Measurements from ENCODE around the gene REEP1.

REEP1 gene

DNA sequence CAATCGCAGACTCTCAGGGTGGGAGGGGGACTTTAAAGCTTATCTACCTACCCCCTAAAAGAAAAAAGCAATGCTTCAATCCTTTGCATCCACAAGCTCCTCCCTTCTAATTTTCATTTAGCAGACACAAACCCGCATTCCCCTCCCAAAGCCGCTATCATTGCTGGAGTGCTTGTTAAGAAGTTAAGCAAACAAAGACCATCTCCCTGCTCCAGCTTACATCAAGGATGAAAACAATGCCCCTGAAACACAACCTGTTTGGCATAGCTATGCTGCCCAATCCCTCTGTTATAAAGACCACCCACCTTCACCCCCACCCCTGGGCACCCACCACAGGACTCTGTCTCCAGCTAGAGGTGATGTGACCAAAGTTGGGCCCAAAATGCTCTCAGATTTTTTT is 33.0 kb downstream of the REEP1 start:
- DNase-seq: no peak

- DNase-seq: peak; percentile 32
Observed at GRCh38 chr2:86302320-86302719, 35.1 kb downstream of the REEP1 start.

- no peak for DNase-seq
Observed at GRCh38 chr2:86301711-86302202, 35.7 kb downstream of the REEP1 start.

DNA sequence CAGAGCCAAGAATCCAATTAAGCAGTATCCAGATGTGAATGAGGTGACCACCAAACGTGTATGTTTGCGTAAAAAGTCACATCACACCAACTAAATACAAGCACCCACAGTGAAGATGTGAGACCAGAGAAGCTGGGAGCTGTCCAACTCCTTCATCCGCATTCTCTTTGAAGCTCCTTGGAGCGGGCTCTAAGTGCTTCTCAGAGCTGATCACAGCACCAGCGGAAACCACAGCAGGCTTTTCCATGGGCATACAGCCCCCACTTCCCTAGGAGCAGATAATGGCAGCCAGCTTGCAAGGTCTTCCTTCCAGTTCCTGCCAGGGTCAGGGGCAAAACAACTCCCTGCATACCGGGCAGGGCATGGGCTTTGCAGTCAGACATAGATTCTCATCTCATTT is 36.4 kb downstream of the REEP1 start:
- DNase-seq: no peak

- DNase-seq: no peak
Observed at GRCh38 chr2:86300496-86300895, 36.9 kb downstream of the REEP1 start.

GRCh38 chr2:86298411-86299390 is 38.7 kb downstream of the REEP1 start:
- no peak for DNase-seq

DNA sequence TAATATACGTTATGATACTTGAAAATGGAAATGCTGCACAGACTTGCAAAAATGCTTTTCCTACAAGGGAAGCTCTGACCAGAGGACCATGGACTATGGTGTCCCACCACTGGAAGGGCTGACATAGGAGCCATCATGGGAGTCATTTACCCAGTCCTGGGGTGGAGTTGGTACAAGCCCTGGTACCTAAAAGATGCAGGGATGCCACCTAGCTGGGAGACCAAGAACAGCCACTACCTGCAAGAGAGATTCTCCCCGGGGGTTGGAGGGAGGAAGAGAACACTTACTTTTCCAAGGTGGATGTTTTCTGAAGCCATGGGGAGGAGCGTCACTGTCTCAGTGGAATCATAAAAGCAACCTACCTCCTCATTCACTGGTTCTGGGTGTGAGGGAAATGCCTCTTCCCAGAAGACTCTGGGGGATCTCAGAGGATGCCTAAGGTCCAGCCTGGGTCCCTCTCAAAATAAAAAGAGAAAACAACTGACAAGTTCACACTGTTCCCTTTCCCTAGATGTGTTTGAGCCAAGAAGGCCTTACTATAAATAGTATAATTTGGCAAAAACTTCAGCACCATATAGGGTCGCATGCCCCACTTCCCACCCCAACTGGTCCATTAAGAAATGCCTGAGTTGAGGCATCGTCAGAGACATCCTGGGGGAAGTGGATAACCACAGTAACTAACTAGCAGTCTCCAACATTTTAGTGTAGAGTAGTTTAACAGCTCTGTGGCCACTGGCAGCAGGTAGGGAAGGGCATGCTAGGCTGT is 39.9 kb downstream of the REEP1 start:
- no peak for DNase-seq

DNA sequence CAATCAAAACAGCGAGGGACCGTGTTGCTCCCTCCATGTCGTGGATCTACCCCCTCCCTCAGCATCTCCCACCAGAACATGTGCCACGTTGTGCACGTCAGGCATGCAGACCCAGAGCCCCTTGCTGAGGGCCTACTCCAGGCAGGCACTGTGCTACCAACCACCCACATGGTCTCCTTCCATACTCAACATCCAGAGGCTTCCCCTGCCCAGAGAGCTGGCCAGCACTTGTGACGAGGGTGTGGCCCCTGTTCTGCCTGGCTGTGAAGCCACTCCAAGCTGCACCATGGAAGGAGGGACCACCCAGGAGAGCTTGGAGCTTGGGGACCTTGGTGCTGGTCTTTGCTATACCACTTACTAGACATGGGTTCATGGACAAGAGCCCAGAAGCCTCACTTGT is 40.5 kb downstream of the REEP1 start:
- DNase-seq: no peak

- DNase-seq: no peak
Observed at GRCh38 chr2:86295066-86295465, 42.4 kb downstream of the REEP1 start.

DNA sequence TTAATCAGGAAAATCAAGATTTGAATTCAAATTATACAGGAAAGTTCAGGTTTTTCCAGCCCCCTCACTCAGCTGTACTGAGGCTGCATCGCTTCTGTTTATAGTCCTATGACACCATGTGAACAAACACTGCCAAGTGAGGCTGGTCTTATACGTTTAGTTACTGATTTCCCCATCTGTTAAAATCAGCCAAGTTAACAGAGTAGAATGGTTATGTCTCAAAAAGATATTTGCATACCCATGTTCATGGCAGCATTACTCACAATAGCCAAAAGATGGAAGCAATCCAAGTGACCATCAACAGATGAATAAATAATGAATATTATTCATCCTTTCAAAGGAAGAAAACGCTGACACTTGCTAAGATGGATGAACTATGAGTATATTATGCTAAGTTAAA is 43.8 kb downstream of the REEP1 start:
- no peak for DNase-seq

DNA sequence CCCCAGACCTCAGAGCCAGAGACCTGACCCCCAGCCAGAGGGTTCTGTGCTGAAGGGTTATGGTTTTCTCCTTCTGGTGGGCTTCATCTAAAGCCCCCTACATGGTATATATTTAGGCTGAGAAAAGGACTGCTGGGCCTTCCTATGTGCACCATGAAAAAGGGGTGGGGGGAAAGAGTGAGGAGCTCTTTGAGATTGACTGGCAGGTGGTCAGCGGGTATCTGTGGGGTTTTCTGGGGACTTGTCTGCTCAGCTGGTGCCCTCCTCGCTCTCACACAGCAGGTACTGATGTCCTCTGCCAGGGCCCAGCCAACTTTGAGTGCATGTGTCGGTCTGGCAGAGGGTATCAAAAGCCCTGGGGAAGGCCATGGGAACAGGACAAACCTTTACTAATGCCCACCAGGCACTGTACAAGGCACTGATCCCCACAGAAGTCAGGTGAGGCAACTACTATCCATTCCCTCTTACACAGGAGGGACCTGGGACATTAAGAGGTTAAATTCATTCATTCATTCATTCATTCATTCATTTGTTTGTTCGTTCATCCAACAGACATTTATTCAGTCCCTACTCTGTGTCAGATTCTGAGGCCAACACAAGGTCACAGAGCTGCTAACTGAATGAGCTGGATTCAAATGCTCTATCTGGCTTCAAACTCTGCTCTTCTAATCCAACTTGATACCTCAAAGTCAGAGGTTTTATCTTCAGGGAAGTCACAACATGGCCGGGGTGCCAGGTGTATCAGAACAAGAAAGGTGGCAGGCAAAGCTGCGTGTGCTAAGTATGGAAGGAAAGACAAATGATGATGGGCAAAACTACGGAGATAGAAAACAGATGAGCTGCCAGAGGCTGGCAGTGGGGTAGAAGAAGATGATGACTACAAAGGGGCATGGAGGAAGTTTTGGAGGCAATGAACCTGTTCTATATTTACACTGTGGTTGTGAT is 44.6 kb downstream of the REEP1 start:
- DNase-seq: no peak

GRCh38 chr2:86291328-86291662 is 46.1 kb downstream of the REEP1 start:
- no peak for DNase-seq

DNA sequence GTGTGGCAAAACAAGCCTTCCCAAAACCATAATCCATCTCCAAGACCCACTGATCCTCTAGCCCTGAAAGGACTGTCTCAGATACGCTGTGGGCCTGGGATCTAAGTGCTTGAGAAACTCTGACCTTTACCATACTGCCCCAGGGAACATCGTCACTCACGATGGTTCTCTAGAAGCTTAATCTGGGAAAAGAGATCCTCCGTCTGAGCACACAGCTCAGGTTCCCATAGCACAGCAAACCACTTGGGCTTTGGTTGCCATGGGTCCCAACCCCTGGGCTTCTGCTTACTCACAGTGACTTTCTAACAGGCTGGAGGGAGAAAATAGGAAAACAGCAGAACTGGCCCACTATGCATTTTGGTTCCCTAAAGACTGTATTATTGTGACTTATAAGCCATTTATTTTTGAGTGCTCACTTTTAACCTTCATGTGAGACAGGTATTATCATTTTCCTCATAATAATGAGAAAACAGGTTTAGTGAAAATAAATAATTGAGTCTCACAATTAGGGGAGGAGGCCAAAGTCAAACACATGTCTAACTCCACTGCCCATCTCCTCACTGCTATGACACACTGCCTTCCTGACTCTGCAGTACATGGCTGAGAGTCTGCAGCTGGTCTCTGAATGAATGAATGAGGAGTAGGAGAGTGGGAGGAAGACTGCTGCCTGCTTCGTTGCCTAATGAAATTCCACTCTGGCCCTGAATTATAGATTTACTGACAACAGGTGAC is 46.7 kb downstream of the REEP1 start:
- DNase-seq: no peak

DNA sequence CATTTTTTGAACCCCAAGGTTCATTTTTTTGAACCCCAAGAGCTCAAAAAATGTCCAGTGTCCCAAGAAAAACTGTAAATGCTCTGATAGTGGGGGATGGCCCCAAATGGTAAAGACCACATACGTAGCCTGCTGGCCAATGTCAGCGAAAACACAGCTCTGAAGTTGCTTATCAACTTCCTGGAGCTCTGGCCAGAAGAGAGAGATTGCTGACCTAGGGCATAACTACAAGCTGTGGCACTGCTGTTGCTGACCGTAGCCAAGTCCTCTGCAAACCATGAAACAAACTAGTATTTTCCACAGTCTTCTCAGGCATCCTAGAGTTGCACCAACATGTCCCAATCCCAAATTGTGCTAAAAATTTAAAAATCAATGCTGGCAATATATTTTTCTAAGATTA is 50.9 kb downstream of the REEP1 start:
- no peak for DNase-seq

DNA sequence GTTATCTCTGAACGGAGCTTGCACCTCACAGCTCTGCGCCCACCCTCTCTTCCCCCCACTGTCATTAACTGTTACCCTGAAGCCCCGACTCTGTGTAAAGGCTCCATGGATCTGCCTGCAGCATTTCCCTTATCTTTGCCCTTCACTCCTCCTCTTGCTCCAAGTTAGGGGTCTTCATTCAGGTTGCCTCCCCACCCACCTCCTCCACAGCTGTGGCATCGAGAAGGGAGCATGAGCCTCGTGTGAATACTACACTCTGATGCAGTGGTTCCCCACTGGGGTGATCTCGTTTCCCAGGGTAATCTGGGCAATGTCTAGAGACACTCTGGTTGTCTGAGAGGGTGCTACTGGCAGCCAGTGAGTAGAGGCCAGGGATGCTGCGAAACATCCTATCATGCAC is 51.4 kb downstream of the REEP1 start:
- no peak for DNase-seq

DNA sequence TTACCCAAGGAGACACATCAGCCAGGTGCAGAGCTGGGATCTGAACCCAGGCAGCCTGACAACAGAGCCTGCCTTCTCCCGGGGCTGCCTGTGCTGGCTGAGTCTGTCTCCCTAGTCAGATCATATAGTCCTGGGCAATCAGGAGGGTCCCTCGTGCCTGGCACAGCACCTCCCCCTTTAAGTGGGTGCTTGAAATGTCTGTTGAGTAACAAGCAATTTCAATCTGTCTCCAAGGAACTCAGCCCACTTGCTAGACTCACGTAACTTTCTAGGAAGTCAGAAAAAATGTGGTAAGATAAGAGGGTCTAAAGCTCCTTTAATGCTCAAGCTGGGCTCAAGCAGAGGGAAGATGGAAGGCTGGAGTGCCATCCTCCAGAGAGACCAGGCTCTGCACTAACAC is 51.9 kb downstream of the REEP1 start:
- no peak for DNase-seq

GRCh38 chr2:86284987-86285386 is 52.4 kb downstream of the REEP1 start:
- DNase-seq: no peak

DNA sequence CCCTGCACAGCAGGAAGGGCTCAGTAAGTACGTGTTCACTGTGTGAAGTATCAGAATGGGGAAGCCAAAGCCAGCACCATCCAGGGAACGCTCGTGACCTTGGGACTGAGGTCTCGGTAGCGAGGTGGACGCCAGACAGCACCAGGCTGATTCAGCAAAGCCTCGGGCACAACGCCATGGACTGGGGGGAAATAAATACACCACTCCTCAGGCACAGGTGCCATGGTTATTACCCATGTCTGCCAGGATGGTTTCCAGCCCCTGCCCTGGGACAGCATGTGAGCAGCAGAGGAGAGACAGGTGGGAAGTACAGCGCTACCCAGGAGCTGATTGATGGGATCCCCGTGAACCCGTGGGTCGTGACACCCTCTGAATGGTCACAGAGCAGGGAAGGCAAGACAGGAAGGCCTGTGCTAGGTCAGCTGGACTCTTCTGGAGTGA is 53.0 kb downstream of the REEP1 start:
- DNase-seq: no peak

GRCh38 chr2:86283411-86284030 is 53.9 kb downstream of the REEP1 start:
- DNase-seq: no peak

DNA sequence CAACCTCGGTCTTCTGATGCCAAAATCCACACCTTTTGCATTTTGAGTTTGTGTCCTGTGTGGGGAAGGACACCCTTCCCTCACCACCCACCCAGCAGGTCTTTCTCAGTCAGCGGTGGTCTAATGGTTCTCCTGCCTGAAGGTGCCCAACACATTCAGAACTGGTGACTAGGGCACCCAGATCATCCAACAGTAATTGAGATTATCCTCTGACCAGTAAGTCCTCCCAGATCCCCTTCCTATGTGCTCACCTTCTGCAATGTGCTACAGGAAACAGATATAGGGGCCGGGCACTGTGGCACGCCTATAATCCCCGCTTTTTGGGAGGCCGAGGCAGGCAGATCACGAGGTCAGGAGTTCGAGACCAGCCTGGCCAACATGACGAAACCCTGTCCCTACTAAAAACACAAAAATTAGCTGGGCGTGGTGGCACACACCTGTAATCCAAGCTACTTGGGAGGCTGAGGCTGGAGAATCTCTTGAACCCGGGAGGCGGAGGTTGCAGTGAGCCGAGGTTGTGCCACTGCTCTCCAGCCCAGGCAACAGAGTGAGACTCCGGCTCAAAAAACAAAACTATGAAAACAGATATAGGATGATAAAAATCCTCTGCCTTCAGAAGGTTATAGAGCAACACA is 56.2 kb downstream of the REEP1 start:
- DNase-seq: no peak

DNA sequence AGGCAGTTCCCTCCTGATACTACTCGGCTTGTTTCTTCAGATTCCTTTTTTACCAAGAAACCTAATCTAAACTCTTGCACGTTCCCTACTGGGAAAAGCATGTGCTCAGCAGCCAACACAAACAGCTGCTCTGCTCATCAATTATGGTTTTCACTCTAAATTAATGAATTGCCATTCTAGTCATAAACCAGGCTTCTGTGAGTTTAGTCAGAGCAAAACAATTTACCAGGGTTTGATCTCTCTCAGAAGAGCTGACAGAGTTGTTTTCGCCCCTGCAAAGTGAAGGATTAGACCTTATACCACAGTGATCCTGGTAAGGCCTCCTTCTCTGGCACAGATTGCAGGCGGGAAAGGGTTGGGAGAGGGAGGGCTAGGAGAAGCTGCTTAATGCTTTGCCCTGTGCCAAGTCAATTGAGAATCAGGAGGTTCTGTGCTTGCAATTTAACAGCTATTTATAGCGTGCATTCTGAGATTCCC is 57.2 kb downstream of the REEP1 start:
- DNase-seq: no peak

Measured in NCI-H1105 (cell line).